GM03348 (cell line): ENCODE results near the gene AWAT2.

ENCODE experiments used
- DNase-seq: peaks from one replicate; pipeline ENCODE4 v3.0.0; 2012; ENCODE audit warnings: low spot score

The AWAT2 gene

DNA sequence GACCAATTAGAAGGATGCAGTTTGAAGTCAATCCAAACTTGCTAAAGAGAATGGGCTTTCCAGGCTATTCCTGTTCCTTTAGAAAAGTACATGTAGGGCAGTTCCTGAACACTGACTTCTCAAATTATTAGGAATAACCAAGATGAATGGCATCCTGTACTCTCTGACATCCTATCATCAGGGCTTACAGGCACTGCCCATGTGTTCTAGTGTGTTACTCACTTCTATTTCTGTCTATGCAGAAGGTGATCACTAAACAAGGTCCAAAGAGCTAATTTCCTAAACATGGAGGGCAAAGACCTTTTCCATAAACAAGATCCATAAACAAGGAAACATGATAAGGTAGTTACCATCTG, 53.6 kb downstream of the AWAT2 start:
- DNase-seq, result no peak

DNA sequence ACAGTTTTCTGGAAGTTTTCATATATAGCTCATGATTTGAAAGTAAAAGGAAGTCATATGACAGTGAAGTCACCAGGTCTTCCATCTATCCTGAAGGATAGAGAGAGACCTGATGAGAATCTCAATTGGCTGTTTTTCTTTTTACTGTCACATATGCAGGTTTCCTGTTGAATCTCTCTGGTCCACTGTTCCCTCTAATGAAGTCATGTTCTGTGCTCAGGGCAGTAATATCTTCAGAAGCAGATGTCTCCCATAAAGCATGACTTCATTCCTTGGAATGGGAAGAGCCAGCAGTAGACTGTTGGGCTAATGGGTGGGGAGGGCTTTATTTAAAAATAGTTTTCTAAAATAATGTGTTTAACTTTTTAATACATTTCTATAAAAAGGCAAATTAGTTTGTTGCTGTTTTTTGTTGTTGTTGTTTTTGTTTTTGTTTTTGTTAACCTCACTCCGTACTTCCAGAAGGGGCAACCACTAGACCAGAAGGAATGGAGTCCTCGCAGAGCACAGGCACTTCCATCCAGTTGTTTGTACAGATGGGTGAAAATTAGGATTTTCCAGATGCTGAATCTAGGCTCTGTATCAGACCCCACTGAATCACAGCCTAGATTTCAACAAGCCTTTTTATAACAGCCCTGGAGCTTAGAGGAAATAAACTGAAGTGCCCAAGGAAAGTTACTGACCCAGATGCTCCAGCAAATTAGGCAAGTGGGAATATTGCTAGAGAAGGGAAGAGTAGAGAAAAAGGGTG, 54.2 kb downstream of the AWAT2 start:
- DNase-seq, result no peak

DNA sequence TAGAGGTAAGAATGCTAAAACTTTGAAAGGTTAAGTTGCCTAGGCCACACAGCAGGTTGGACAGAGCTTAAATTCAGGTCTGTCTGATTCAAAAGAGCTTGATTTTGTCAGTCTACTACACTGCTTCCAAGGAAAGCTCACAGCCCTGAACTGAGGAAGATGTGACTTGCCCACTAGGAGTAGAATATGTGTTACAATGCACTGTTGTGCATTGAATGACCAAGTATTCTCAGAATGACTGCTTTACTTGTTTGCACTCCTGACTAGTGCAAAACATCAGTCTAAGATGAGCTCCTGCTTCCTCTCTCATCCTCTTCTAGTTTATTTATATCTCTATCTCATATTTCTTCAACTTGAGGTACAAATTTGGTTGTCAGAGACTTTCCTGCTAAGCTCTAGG, 56.2 kb downstream of the AWAT2 start:
- no peak for DNase-seq

DNA sequence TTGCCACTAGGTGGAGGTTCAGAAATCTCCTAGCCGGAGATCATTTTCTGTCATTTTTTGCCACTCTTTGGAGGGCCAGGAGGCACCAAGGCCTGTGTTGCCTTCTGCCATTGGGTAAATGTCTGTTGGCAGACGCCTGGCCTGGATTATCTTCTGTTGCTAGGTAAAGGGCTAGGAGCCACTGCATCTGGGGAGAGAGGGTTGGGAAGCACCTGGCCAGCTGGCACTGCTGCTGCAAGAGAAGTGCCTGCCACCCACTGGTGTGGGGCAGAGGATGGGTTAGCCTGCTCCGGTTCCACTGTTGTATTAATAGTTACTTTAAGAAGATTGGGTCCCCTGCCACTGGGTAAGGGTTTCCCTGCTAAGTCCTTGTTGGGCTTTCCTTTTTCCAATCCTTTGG, 58.1 kb downstream of the AWAT2 start:
- DNase-seq, result no peak
